Peyer's patch (tissue), 4 donors: Measurements from ENCODE around the gene BOD1.

Experiments used
- POLR2A ChIP-seq, 2 donors: fragments of 450-650 bp; IDR thresholded peaks; one replicate each; pipeline ENCODE4 v1.5.1; 2017; ENCODE audit warnings: antibody characterized with exemption in 2 of 2, mild to moderate bottlenecking in 2 of 2, moderate library complexity in 2 of 2
- TF ChIP-seq, protein P1 (sequence below), 6 experiments: fragments of 450-650 bp in 4 of 6; fragments of 200-600 bp in 2 of 6; sonication (generic) in 1 of 6; IDR thresholded peaks; one replicate each; pipeline ENCODE4 v1.5.1; 2017 to 2019; ENCODE audit warnings: antibody characterized with exemption in 6 of 6, mild to moderate bottlenecking in 3 of 6, moderate library complexity in 1 of 6

- TF ChIP-seq, protein P1, sequence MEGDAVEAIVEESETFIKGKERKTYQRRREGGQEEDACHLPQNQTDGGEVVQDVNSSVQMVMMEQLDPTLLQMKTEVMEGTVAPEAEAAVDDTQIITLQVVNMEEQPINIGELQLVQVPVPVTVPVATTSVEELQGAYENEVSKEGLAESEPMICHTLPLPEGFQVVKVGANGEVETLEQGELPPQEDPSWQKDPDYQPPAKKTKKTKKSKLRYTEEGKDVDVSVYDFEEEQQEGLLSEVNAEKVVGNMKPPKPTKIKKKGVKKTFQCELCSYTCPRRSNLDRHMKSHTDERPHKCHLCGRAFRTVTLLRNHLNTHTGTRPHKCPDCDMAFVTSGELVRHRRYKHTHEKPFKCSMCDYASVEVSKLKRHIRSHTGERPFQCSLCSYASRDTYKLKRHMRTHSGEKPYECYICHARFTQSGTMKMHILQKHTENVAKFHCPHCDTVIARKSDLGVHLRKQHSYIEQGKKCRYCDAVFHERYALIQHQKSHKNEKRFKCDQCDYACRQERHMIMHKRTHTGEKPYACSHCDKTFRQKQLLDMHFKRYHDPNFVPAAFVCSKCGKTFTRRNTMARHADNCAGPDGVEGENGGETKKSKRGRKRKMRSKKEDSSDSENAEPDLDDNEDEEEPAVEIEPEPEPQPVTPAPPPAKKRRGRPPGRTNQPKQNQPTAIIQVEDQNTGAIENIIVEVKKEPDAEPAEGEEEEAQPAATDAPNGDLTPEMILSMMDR (IDR thresholded peaks at IDR 0.05), result no peak
- no peak for TF ChIP-seq POLR2A (IDR thresholded peaks at IDR 0.05)
These were observed 16.9 kb upstream of the BOD1 start for GRCh38 chr5:173633304-173633703.
